HepG2 (cell line): ENCODE measurements around the gene PLEKHB1. TPM values are rescaled to one million over a fixed set of nuclear protein-coding genes. Genes with fewer than 3 reads are reported as not detected.
A peak's percentile ranks its signal among the peaks of the same experiment; 100 is the strongest.

Source experiments
- CC2D1A ChIP-seq: sonication (generic); formaldehyde crosslinking; IDR thresholded peaks from 2 replicates; pipeline ENCODE4 v1.8.1; 2023; ENCODE audit warnings: mild to moderate bottlenecking, missing genetic modification reagents
- CEBPB ChIP-seq: IDR thresholded peaks from 2 replicates; pipeline ENCODE4 v1.6.1; 2011; ENCODE audit warnings: low read depth, low read length, improper control_type of control experiment, borderline replicate concordance
- CENPT ChIP-seq: sonication (generic); formaldehyde crosslinking; IDR thresholded peaks from 2 replicates; pipeline ENCODE4 v1.8.0; 2022; ENCODE audit warnings: low read depth, mild to moderate bottlenecking, moderate library complexity, missing genetic modification reagents
- CENPX ChIP-seq: sonication (generic); formaldehyde crosslinking; IDR thresholded peaks from 2 replicates; pipeline ENCODE4 v1.9.0; 2021; ENCODE audit warnings: mild to moderate bottlenecking, missing genetic modification reagents, moderate library complexity
- CERS6 ChIP-seq: sonication (generic); formaldehyde crosslinking; IDR thresholded peaks from 2 replicates; pipeline ENCODE4 v1.5.0; 2020; ENCODE audit warnings: missing genetic modification reagents
- CSRNP2 ChIP-seq: sonication (generic); formaldehyde crosslinking; conservative IDR thresholded peaks from 2 replicates; pipeline ENCODE4 v1.8.0; 2022; ENCODE audit warnings: low read depth, missing genetic modification reagents
- IRX3 ChIP-seq: sonication (generic); formaldehyde crosslinking; IDR thresholded peaks from 2 replicates; pipeline ENCODE4 v1.8.1; 2023; ENCODE audit warnings: mild to moderate bottlenecking, low read depth, missing genetic modification reagents, borderline replicate concordance
- JARID2 ChIP-seq: sonication (generic); formaldehyde crosslinking; IDR thresholded peaks from 2 replicates; pipeline ENCODE4 v1.8.1; 2023; ENCODE audit warnings: missing genetic modification reagents, inconsistent platforms; ENCODE audit not compliant: insufficient replicate concordance
- NFE2L1 ChIP-seq: sonication (generic); formaldehyde crosslinking; IDR thresholded peaks from 2 replicates; pipeline ENCODE4 v1.4.0; 2020; ENCODE audit warnings: missing genetic modification reagents, mild to moderate bottlenecking, borderline replicate concordance
- NFYB ChIP-seq: sonication (generic); formaldehyde crosslinking; IDR thresholded peaks from 2 replicates; pipeline ENCODE4 v1.4.0; 2020; ENCODE audit warnings: missing genetic modification reagents
- PPARG ChIP-seq: conservative IDR thresholded peaks from 2 replicates; pipeline ENCODE4 v1.6.1; 2016; ENCODE audit warnings: missing biosample characterization, missing genetic modification reagents
- RCOR2 ChIP-seq: IDR thresholded peaks from 2 replicates; pipeline ENCODE4 v1.6.1; 2016; ENCODE audit warnings: missing biosample characterization, missing genetic modification reagents
- SP140L ChIP-seq: sonication (generic); formaldehyde crosslinking; IDR thresholded peaks from 2 replicates; pipeline ENCODE4 v1.4.0; 2020; ENCODE audit warnings: missing genetic modification reagents, borderline replicate concordance
- SRY ChIP-seq: sonication (generic); formaldehyde crosslinking; IDR thresholded peaks from 2 replicates; pipeline ENCODE4 v1.8.0; 2022; ENCODE audit warnings: mild to moderate bottlenecking, missing genetic modification reagents
- ZNF136 ChIP-seq: sonication (generic); formaldehyde crosslinking; IDR thresholded peaks from 2 replicates; pipeline ENCODE4 v1.8.1; 2022; ENCODE audit warnings: low read depth, mild to moderate bottlenecking, moderate library complexity, missing genetic modification reagents
- ZNF160 ChIP-seq: sonication (generic); formaldehyde crosslinking; IDR thresholded peaks from 2 replicates; pipeline ENCODE4 v1.8.0; 2022; ENCODE audit warnings: mild to moderate bottlenecking, inconsistent platforms, missing genetic modification reagents
- ZNF24 ChIP-seq: fragments of 450-650 bp; IDR thresholded peaks from 2 replicates; pipeline ENCODE4 v1.6.1; 2017; ENCODE audit warnings: antibody characterized with exemption, mild to moderate bottlenecking
- ZNF282 ChIP-seq: fragments of 450-650 bp; IDR thresholded peaks from 2 replicates; pipeline ENCODE4 v1.6.1; 2018; ENCODE audit not compliant: partially characterized antibody
- ZNF30 ChIP-seq: sonication (generic); formaldehyde crosslinking; IDR thresholded peaks from 2 replicates; pipeline ENCODE4 v1.5.0; 2020; ENCODE audit warnings: mild to moderate bottlenecking, missing genetic modification reagents
- ZNF546 ChIP-seq: sonication (generic); formaldehyde crosslinking; conservative IDR thresholded peaks from 2 replicates; pipeline ENCODE4 v1.8.1; 2023; ENCODE audit warnings: mild to moderate bottlenecking, missing genetic modification reagents
- ZNF564 ChIP-seq: sonication (generic); formaldehyde crosslinking; IDR thresholded peaks from 2 replicates; pipeline ENCODE4 v1.8.1; 2023; ENCODE audit warnings: mild to moderate bottlenecking, missing genetic modification reagents
- ZSCAN25 ChIP-seq: sonication (generic); formaldehyde crosslinking; IDR thresholded peaks from 2 replicates; pipeline ENCODE4 v1.8.0; 2022; ENCODE audit warnings: mild to moderate bottlenecking, missing genetic modification reagents
- ZZZ3 ChIP-seq: sonication (generic); formaldehyde crosslinking; IDR thresholded peaks from 2 replicates; pipeline ENCODE4 v1.4.0; 2020; ENCODE audit warnings: missing genetic modification reagents, mild to moderate bottlenecking, borderline replicate concordance
- polyA plus RNA-seq, 8 experiments: library from polyadenylated mRNA; depleted of rRNA in 3 of 8; stranded (reverse) in 7 of 8; unstranded in 1 of 8; fragments of >200 nt; fragmentation: Illumina TruSeq in 4 of 8; extraction: Trizol in 4 of 8; gene quantifications; 2 replicates each; pipeline versions ENCODE4 v1.2.1 to v1.2.3, GENCODE V29; 2011 to 2016; ENCODE audit warnings: low read depth in 4 of 8, missing spikeins in 1 of 8, mixed read lengths in 1 of 8; ENCODE audit not compliant: insufficient read depth in 1 of 8
- total RNA-seq, 5 experiments: library from RNA; depleted of rRNA; stranded (reverse); fragments of >200 nt; fragmentation: Illumina TruSeq; extraction: Trizol; gene quantifications; 2 replicates each; pipeline ENCODE4 v1.2.3, GENCODE V29; 2016; ENCODE audit warnings: low read depth in 1 of 5
- TF ChIP-seq, protein P1 (sequence below): sonication (generic); formaldehyde crosslinking; IDR thresholded peaks from 2 replicates; pipeline ENCODE4 v1.8.0; 2022; ENCODE audit warnings: low read depth, missing genetic modification reagents
- TF ChIP-seq, protein P2 (sequence below): sonication (generic); formaldehyde crosslinking; IDR thresholded peaks from 2 replicates; pipeline ENCODE4 v1.4.0; 2020; ENCODE audit warnings: missing genetic modification reagents
- TF ChIP-seq, protein P3 (sequence below): IDR thresholded peaks from 2 replicates; pipeline ENCODE4 v1.6.1; 2016; ENCODE audit warnings: missing compliant biosample characterization, missing genetic modification reagents, borderline replicate concordance

The PLEKHB1 gene
- total and polyA plus RNA-seq, 2 of the 13 experiments (the other 11 are each of a cell fraction or from before 2014, with no cell fraction given): 68.0 to 99.3 TPM

DNA sequence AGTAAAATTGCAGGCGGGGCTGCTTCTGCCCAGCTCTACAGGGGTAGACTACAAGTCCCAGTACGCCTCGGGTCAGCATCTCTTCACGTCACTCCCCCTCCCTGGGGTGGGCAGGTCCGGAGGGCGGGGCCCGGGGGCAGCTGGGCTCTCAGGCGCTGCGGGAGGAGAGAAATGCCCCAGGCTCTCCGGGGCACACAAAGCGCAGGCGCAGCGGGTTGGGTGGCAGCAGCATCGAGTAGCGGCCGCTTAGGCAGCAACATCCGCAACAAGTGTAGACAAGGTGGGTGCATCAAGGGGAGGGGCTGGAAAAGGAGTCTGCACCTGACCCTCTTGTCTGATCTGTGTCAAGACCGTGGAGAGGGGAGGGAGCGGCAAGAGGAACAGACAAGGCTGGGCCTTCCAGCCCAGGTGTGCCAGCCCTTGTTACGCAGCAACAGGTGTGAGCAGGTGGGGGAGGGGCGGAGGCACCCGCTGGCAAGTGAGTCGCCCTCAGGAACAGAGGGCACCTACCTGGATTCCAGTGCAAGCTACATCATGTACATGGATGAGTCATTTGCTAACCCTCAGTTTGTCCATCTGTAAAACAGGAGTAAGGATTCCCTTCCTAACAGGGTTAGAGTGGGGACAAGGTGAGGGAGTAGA lies 1.2 kb downstream of the PLEKHB1 start (continued):
- TF ChIP-seq, protein P1, sequence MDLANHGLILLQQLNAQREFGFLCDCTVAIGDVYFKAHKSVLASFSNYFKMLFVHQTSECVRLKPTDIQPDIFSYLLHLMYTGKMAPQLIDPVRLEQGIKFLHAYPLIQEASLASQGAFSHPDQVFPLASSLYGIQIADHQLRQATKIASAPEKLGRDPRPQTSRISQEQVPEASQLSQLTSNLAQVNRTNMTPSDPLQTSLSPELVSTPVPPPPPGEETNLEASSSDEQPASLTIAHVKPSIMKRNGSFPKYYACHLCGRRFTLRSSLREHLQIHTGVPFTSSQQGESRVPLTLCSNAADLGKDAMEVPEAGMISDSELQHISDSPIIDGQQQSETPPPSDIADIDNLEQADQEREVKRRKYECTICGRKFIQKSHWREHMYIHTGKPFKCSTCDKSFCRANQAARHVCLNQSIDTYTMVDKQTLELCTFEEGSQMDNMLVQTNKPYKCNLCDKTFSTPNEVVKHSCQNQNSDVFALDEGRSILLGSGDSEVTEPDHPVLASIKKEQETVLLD (CRISPR knock-in tag): no peak
- TF ChIP-seq ZNF564 (no peak), CENPX (CRISPR knock-in tag) (no peak), SRY (CRISPR knock-in tag) (no peak; the same call in 1 of the 2 replicates), ZNF160 (CRISPR knock-in tag) (no peak), ZNF24 (no peak), CEBPB (no peak), CENPT (no peak), IRX3 (CRISPR knock-in tag) (no peak), ZZZ3 (CRISPR knock-in tag) (no peak), CSRNP2 (no peak), CC2D1A (no peak), ZNF546 (no peak), SP140L (CRISPR knock-in tag) (no peak), NFE2L1 (CRISPR knock-in tag) (no peak), ZSCAN25 (CRISPR knock-in tag) (peak; percentile 37; the same call in 1 of the 2 replicates), CERS6 (CRISPR knock-in tag) (no peak), NFYB (CRISPR knock-in tag) (peak; percentile 25; the same call in 1 of the 2 replicates), ZNF282 (no peak), ZNF136 (CRISPR knock-in tag) (no peak), PPARG (no peak), JARID2 (CRISPR knock-in tag) (no peak), RCOR2 (CRISPR knock-in tag) (peak; percentile 50; the same call in 1 of the 2 replicates), ZNF30 (CRISPR knock-in tag) (no peak)
- TF ChIP-seq, protein P2, sequence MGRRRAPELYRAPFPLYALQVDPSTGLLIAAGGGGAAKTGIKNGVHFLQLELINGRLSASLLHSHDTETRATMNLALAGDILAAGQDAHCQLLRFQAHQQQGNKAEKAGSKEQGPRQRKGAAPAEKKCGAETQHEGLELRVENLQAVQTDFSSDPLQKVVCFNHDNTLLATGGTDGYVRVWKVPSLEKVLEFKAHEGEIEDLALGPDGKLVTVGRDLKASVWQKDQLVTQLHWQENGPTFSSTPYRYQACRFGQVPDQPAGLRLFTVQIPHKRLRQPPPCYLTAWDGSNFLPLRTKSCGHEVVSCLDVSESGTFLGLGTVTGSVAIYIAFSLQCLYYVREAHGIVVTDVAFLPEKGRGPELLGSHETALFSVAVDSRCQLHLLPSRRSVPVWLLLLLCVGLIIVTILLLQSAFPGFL (CRISPR knock-in tag): no peak
- TF ChIP-seq, protein P3, sequence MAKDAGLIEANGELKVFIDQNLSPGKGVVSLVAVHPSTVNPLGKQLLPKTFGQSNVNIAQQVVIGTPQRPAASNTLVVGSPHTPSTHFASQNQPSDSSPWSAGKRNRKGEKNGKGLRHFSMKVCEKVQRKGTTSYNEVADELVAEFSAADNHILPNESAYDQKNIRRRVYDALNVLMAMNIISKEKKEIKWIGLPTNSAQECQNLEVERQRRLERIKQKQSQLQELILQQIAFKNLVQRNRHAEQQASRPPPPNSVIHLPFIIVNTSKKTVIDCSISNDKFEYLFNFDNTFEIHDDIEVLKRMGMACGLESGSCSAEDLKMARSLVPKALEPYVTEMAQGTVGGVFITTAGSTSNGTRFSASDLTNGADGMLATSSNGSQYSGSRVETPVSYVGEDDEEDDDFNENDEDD (CRISPR knock-in tag): no peak
